CD1c-positive myeloid dendritic cell (primary cell): ENCODE measurements around the gene SLC66A2.

ENCODE experiments used
- DNase-seq: peaks from one replicate; pipeline ENCODE4 v3.0.0-alpha.2; 2016; ENCODE audit errors: extremely low spot score

SLC66A2 gene

GRCh38 chr18:79937103-79937860, 14.2 kb downstream of the SLC66A2 start:
- DNase-seq: no peak

DNA sequence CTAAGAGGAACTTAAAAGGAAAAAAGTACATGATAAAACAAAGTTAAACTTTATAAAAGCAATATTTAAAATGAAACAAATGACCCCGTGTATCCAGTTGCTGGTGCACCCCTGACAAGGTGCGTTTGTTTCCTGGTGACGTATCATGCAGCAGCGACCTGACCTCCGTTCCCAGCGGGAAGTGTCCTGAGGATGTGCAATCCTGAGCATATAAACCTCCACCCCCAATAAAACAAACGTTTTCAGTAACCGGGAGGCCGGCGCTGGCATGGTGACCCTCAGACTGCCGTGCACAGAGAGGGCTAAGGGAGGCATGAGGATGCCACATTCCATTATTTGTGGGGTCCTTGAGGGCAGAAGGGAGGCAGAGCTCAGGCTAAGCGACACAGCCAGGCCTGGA, 14.8 kb downstream of the SLC66A2 start:
- DNase-seq: no peak

GRCh38 chr18:79935925-79936324, 15.5 kb downstream of the SLC66A2 start:
- no peak for DNase-seq

GRCh38 chr18:79935499-79935898, 16.0 kb downstream of the SLC66A2 start:
- no peak for DNase-seq

GRCh38 chr18:79935098-79935480, 16.4 kb downstream of the SLC66A2 start:
- no peak for DNase-seq

DNA sequence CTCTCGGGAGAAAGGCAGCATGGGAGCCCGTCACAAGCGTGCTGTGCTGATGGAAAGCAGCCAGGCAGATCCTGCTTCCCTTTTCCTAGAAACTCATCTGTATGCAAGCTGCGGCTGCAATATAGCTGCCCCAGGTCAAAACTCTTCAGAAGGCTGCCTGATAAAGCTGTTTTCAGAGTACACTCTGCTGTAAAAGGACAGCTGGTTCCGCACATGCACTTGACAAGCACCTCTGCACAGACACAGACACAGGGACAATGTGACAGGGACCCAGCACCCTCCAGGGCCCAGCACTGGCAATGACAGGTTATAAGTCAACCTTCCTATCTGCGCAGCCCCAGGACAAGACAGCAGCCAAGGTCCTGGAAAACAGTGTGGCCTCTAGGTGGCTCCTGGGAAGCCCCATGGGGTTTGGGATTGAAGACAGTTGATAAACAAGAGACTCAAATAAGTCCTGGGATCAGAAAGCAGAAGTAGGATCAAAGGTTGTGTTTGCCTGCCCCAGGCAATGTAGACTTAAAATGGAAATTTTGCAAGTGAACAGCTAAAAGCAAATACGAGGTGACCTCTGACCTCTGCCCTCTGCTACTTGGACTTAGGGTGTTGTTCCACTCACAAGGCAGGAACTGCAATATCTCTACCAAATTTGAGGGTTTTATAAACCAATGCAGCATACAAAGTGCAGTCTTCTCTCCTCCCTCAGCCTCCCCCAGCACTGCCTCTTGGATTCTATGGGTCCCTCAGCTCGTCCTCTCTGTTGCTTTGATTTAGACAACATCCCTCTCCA, 16.9 kb downstream of the SLC66A2 start:
- DNase-seq: peak; percentile 71

- peak; percentile 20 for DNase-seq
These were observed 17.7 kb downstream of the SLC66A2 start for GRCh38 chr18:79933765-79934164.

DNA sequence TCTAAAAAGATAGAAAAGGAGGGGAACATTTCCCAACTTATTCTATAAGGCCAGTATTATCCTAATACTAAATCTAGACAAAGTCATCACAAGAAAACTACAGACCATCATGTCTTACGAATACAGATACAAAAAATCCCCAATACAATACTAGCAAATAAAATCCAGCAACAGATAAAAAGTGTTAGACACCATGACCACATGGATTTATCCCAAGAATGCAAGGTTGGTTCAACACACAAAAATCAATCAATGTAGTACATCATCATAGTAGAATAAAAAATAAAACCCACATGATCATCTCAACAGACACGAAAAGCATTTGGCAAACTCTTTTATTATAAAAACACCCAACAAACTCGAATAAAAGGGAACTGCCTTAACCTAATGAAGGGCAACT, 18.5 kb downstream of the SLC66A2 start:
- no peak for DNase-seq

- no peak for DNase-seq
These were observed 20.0 kb downstream of the SLC66A2 start for GRCh38 chr18:79931475-79931874.

DNA sequence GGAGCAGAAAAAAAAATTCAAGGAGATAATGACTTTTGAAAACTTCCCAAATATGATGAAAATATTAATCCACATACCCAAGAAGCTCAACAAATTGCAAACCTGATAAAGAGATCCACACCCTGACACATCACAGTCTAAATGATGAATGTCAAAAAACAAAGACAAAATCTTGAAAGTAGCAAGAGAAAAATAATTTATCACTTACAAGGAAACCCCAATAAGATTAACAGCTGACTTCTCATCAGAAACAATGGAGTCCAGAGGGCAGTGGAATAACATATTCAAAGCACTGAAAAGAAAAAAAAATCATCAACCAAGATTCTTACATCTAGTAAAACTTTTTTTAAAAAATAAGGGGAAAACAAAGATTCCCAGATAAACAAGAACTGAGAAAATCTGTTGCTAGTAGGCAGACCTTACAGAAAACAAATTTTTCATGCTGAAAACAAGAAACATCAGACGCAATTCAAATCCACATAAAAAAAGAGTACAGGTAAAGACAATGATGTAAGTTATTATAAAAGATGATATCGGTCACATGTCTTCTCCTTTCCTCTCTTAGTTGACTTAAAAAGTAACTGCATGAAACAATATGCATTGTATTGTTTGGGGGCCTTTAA, 21.3 kb downstream of the SLC66A2 start:
- no peak for DNase-seq

GRCh38 chr18:79928563-79928960, 22.9 kb downstream of the SLC66A2 start:
- DNase-seq: no peak

DNA sequence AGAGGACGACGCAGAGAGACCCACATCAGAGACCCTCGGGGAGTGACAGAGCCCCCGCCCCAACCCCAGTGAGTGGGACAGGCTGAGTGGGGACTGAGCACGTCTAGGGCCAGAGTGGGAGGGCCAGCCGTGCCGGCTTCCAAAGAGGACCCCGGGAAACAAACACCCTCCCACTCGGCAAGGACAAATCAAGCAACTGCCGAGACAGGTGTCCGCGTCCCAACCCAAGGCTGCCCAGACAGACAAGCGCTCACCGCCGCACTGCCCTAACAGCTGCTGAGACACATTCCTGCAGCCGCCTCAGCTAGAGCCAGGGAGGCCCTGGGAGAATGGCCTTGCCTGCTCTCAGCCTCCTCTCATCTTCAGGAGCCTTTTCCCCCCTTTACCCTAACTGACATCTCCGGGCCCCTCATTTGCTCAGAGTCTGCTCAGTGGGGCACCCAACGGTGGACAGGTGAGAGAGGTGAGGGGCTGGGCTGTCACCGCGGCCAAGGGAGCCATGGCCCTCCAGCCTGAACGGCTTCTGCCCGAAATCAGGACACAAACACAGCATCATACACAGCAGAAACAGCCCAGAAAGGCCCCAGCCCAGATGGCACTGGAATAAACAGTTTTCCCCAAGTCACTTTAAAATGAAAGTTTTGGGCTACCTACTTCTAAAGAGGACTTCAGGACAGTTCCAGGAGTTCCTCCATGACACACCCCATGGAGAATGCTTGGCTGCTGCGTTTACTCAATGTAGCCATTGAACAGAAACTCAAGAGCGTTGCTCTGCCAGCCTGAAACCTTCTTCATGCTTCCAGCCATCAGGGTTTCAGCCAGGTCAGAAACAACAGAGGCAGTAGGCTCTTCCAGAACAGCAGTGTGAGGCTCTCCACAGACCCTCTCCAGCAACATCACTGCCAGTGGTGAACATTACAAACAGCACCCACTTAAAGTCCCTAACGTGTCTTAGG, 23.6 kb downstream of the SLC66A2 start:
- no peak for DNase-seq

- no peak for DNase-seq
These were observed 24.5 kb downstream of the SLC66A2 start for GRCh38 chr18:79926715-79927606.

- DNase-seq: no peak
These were observed 25.1 kb downstream of the SLC66A2 start for GRCh38 chr18:79926306-79926705.

DNA sequence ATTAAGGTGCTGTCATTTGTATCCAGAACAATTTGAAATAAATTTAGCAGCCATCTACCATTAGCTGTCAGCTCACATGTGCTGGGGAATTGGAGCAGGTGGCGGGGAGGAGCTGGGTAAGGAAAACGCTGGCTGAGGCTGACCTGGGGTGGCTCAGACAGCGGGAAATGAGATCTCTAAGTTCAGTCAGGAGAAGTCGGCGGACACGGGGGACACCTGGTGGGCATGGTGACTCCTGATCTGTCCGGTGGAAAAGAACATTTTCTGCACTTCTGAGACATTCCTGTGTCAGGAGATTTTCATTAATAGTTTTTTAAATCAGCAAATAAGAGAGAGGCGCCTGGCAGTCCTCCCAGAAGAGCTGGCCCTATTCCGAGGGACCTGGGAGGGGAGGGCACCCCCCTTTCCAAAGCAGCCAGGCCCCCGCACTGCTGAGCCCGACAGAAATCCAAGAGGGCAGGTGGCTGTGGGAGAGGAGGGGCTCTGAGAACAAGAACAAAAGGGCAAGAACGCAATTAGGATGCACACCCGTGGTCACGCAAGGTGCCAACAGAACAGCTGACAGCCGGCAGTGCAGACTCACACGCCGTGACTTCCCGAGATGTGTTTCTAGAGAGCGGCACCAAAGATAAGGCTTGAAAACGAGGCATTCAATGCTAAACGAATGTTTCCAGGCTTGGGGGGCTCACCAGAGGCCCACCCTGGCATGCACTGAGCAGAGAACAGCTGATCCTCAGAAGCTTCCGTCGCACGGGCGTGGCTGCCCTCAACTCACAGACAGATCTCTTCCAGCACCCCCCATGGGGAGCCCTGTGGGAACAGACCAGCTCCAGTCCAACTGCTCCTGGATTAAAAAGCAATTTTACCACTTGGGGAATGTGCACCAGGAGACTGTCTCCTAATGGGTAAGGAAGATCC, 26.4 kb downstream of the SLC66A2 start:
- no peak for DNase-seq

DNA sequence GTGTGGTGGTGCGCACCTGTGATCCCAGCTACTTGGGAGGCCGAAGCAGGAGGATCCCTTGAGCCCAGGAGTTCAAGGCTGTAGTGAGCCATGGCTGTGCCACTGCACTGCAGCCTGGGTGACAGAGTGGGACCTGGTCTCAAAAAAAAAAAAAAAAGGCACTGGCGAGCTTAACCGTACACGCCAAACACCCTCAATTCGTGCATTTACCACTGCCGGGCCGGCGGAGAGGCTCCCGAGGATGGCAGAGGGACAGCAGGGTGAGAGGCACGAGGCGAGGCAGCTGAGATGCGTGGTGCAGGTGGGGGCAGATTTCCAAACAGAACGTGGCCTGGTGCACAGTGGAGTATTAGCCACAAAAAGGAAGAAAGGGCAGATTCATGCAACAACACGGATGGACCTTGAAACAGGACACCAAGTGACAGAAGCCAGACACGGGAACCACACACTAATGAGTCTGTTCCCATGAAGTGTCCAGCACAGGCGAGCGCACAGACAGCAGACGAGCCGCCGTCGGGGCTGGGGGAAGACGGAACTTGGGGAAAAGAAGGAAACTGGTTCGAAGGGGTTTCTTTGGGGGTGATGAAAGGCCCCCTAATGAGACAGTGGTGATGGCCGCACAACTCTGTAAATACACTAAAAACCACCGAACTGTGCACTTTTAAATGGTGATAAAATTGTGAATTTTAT, 27.4 kb downstream of the SLC66A2 start:
- DNase-seq: no peak

- no peak for DNase-seq
These were observed 28.5 kb downstream of the SLC66A2 start for GRCh38 chr18:79922971-79923411.

DNA sequence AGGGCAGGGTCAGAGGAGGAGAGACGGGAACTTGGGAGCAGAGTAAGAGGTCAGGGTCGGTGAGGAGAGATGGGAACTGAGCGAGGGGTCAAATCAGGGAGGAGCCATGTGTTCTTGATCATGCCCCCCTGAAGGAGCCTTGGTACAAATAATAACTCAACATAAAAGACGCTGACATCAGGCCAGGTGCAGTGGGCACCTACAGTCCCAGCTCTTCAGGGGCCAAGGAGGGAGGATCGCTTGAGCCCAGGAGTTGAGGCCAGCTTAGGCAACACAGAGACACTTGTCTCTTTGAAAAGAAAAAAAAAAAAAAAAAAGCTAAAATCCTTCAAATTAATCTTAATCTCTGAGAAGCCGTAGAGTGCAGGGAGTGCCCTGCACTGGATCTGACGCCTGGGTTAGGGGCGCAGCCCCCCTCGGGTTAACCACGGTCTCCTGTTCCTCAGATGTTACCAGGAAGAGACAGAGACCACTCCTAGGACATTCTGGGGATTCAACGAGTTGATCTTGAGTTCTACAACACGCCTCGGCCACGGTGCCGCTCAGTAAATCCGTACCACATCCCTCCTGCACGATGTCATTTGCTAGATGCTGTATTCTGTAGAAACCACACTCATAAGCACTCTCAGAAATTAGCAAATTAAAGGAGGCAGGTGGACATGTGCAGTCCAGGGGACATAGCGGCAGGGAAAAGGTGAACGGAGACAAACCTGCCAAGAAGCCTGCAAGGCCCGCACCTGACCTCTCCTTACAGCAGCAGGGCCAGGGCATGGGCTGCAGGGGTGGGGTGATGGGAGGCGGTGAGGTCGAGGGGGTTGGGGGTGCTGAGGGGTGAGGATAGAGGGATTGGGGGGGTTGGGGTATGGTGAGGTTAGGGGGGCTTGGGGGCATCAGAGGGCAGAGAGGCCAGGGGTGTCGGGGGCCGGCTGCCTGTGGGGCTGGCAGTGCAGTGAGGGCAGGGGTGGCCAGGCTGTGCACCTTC, 29.2 kb downstream of the SLC66A2 start:
- no peak for DNase-seq
